GM19193 (cell line): ENCODE measurements around the gene DTNA.

ENCODE experiments used
- POLR2A ChIP-seq: IDR thresholded peaks from 4 replicates; pipeline ENCODE4 v1.6.1; 2011; ENCODE audit not compliant: insufficient read depth, insufficient read length; ENCODE audit errors: extremely low read depth

Gene DTNA

DNA sequence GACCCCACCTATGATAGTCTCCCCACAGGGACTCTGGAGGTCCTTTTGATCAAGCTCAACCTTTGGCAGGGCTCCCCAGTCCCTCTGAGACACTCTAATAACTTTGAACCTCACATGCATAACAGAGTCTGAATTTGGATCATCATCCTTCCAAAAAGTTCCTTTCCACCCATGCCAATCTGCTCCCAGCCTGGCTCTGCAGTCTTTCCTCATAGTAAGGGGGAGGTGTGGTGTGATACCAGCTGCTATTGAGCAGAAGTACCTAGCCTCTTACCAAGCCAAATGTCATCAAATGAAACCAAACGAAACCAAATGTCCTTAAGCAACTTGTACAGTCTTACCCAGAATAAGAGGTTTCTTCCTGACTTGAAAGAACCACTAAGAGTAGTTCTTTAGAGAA lies 36.5 kb downstream of the DTNA start:
- TF ChIP-seq POLR2A, result no peak

GRCh38 chr18:34749721-34750120 lies 39.6 kb downstream of the DTNA start:
- no peak for TF ChIP-seq POLR2A

DNA sequence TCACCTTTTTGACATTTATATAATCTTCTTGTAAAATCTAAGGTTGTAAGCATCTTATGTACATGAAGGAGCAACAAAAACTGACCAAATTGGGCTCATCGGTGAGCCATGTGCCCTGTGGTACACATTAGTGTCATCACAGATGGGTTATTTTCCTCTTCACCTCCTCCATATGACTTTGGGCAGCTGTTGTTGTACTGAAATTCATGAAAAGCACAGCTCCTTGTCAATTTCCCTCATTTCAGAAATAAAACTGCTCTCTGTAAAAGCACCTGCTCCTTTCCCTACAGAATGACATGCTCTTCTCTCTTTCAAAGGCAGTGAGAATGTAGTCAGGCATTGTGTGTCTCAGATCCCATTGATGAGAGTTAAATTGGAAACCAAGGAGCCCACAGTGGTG lies 42.0 kb downstream of the DTNA start:
- no peak for TF ChIP-seq POLR2A

GRCh38 chr18:34754300-34754699 lies 44.2 kb downstream of the DTNA start:
- no peak for TF ChIP-seq POLR2A

DNA sequence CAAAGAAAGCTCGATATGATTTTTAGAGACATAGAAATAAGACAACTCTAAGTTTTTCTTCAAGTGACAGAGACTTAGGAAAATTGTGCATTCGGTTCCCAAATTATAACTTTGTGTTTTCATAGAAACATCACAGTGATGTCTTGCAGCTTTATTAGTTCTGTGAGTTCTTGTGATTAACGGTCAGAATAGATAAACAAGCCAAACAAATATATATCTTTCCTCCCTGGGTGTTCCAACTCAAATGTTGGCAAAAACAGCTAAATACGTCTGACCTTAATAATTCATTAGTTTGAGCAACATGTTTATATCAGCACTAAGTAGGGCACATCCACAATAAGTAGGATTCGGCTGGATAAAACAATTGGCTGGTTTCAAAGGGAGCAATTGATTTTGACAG lies 47.6 kb downstream of the DTNA start:
- TF ChIP-seq POLR2A, result no peak

DNA sequence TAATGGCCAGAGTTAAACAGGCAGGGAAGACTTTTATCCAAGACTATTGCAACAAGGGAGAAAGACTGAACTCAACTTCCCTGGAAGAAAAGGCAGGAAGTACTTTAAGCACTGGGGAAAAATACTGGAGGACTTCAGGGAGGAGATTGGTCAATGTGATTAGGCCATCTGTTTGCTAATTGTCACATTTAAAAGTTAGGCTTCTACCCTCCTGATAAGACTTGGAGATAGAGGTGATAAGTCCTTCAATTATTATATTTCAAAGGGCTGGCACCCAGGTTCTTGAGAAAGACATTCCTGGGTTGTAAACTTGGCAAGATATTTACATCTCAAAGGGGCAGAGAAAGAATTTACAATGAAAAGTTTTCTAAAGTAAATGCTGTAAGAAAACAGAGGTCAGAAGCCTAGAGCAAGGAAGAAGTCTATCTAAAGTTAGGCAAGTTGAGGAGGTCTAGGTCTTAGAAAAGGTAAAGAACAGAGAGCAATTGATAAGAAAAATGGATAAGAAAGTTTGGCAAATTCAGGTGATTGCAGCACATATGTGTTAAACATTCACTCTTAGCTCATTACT lies 48.4 kb downstream of the DTNA start:
- no peak for TF ChIP-seq POLR2A

GRCh38 chr18:34760444-34760843 lies 50.3 kb downstream of the DTNA start:
- TF ChIP-seq POLR2A, result no peak

- no peak for TF ChIP-seq POLR2A
Observed at GRCh38 chr18:34764451-34764850, 54.4 kb downstream of the DTNA start.

- TF ChIP-seq POLR2A, result no peak
Observed at GRCh38 chr18:34767601-34768027, 57.5 kb downstream of the DTNA start.

- no peak for TF ChIP-seq POLR2A
Observed at GRCh38 chr18:34771958-34772357, 61.9 kb downstream of the DTNA start.

DNA sequence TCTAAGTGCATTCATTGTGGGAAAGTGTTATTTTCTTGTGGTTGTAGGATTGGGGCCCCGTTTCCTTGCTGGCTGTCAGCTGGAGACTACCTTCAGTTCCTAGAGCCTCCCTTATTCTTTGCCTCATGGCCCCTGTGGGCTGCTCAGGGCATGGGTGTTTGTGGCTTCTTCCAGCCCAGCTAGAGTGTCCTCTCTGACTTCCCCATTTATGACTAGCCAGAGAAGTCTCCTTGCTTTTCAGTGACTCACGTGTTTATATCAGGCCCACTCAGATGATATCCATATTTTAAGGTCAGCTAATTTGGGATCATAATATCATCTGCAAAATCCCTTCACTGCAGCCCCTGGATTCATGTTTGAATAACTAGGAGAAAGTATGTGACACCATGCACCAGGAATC lies 62.8 kb downstream of the DTNA start:
- TF ChIP-seq POLR2A, result no peak

DNA sequence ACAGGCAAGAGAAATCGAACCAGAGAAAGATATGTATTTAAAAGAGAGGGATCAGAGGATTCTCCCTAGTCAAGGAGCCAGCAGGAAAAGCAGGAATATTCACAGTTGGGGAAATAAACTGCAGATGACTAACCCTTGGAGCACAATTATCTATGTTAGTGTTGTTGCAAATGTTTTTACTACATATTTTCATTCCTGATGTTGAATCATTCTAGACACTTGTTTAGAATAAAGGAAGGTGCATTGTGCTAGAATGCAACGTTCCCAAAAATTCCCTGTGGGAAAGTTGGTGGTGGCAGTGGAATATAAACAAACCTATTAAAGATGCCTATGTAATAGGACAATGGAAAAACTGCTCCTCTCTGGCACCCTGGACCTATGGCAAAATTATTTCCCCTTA lies 63.3 kb downstream of the DTNA start:
- no peak for TF ChIP-seq POLR2A

DNA sequence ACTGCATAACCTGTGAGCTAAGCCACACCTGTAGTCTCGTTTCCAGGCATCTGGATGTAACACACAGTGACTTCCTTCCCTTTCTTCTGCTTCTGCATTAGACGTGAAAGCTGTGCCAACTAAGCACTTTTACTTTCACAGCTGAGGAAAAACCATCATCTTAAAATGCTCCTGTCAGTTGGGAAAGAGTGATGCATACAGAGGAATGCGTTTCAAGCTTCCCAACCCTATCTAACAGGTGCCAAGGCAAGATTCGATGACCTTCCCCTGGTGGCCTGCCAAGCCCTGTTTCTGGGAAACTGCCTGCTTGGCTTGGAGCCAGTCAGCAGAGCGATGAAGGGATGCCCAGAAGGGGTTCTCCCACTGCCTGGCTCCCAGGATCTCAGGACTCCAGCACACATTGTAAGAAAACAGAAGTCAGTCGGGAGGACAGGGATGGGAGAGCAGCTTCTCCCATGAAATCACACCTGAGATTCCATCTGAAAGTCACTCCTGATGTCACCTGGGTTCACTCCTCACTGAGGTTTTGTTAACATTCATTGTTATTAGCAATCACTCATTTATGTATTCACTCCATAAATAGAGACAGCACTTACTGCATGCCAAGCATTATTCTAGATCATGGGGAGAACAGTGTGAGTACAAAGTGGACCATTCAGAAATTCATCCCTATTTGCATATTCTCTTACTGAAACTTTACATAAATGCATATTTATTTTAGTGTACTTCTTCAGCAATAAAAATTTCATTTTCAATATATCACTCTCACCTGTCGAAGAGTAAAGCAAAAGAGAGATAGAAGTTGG lies 64.1 kb downstream of the DTNA start:
- TF ChIP-seq POLR2A, result no peak

- no peak for TF ChIP-seq POLR2A
Observed at GRCh38 chr18:34775461-34775860, 65.4 kb downstream of the DTNA start.

DNA sequence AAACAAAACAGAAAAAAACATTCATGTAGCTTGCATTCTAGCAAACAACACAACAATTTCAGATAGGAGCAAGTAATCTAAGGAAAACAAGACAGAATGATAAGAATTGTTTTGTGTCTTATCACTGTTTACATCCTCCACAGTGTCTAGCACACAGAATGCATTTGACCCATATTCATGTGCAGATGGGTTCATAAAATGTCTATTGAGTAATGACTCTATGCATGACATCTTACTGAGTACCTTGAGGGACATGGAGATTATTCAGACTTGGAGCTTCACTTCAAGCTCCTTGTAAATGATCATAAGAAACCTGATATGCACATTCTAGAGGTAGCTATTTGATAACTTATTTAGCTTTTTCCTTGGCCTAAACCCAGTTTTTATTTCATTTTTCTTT lies 69.0 kb downstream of the DTNA start:
- no peak for TF ChIP-seq POLR2A

DNA sequence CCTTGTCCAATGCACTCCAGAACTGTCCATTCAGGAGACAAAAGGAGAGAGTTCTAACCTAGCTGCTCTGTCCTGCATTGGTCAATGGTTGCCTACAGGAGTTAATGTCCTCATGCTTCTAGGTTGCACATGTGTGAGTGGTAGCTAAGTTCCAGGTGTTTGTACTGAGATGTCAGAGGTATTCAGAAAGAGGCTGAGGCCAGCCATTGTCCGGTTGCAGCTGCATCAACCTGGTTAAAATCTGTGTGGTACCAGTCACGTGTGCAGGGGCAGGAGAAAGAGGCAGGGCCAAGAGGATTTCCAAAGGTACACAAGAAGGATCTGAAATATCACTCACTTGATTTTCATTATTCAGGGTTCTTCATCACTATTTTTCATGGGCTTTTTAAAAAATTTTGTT lies 70.8 kb downstream of the DTNA start:
- TF ChIP-seq POLR2A, result no peak
